Measurements from ENCODE around the gene SERP2. TPM values are rescaled to one million over a fixed set of nuclear protein-coding genes. Genes with fewer than 3 reads are reported as not detected.

Gene SERP2
- total RNA-seq, 1 experiment from 2014 or later, result 1.8 TPM

- Histone ChIP-seq H2AFZ (ENCODE audit: low read length) (no peak overlapping the region), H3K56ac (ENCODE audit: insufficient read length, low read depth, low read length) (no peak overlapping the region), H2BK12ac (ENCODE audit: insufficient read length, low read depth, low read length) (no peak overlapping the region), H3K14ac (ENCODE audit: insufficient read depth, low read length) (no peak overlapping the region), H4K5ac (ENCODE audit: insufficient read length, low read depth, low read length) (no peak overlapping the region), H3K9ac (ENCODE audit: extremely low read depth, insufficient read length, low read length) (no peak overlapping the region), H3K23me2 (ENCODE audit: insufficient read length, low read depth, low read length, poor library complexity, severe bottlenecking) (peaks cover 6% of the 10 kb centered on the region), H3K9me3 (ENCODE audit: control insufficient read depth, low read depth, low read length) (no peaks in the 10 kb centered on the region), H4K8ac (replicated peaks; ENCODE audit: insufficient read length, low read depth, low read length) (no peak overlapping the region), H3T11ph (ENCODE audit: low read length) (no peak overlapping the region), H3K4me2 (ENCODE audit: insufficient read depth, insufficient read length, low read length) (no peak overlapping the region), H3K79me2 (ENCODE audit: insufficient read depth, low read length) (no peaks in the 10 kb centered on the region), H3K27me3 (ENCODE audit: insufficient read depth, low read length) (no peaks in the 10 kb centered on the region), H3K4me1 (ENCODE audit: insufficient read depth, low read length) (peaks cover 9% of the 10 kb centered on the region; the same call in 1 of the 2 replicates), H2BK15ac (ENCODE audit: low read depth, low read length) (no peak overlapping the region), H3K79me1 (ENCODE audit: insufficient read depth, low read depth, low read length, poor library complexity, severe bottlenecking) (no peaks in the 10 kb centered on the region), H3K27ac (ENCODE audit: insufficient read length, low read depth, low read length) (no peak overlapping the region), H2AK5ac (ENCODE audit: insufficient read length, low read length) (no peak overlapping the region), H3K18ac (ENCODE audit: insufficient read length, low read depth, low read length) (no peak overlapping the region), H2BK5ac (ENCODE audit: insufficient read length, low read length) (no peak overlapping the region), H3K23ac (ENCODE audit: insufficient read length, low read depth, low read length) (no peak overlapping the region), H4K91ac (ENCODE audit: insufficient read length, low read depth, low read length) (no peak overlapping the region), H2BK20ac (ENCODE audit: low read depth, low read length, poor library complexity, severe bottlenecking) (no peak overlapping the region), H3K4ac (ENCODE audit: low read depth, low read length) (no peak overlapping the region), H2BK120ac (ENCODE audit: low read depth, low read length, poor library complexity, severe bottlenecking) (no peak overlapping the region), H4K20me1 (ENCODE audit: control insufficient read depth, insufficient read depth, insufficient read length) (no peaks in the 10 kb centered on the region)
- Mint-ChIP-seq H3K27me3 (ENCODE audit: low read depth) (peaks cover 10% of the 10 kb centered on the region), H3K4me1 (peaks cover 56 to 63% of the 10 kb centered on the region in 2 experiments), H3K36me3 (ENCODE audit: insufficient read depth in 1 of 3, low read depth in 3 of 3) (peaks cover 0 to 1% (median 0%) of the 10 kb centered on the region in 3 experiments; a peak in 1 of 7 replicates), H3K4me3 (no peak overlapping the region), H3K9me3 (peaks cover 0 to under 1% of the 10 kb centered on the region in 2 experiments; a peak in 1 of 5 replicates), H3K27ac (no peak overlapping the region)
- DNase-seq, result no peak
- TF ChIP-seq CTCF (conservative IDR thresholded peaks at IDR 0.05), result no peak
- WGBS (ENCODE audit: extremely low coverage, insufficient read length, low lambda C conversion rate), result no CpG with 5 or more reads among the region's 7 CpGs
These were observed 34.3 kb downstream of the SERP2 start for GRCh38 chr13:44407891-44408290.
